H9 (cell line): ENCODE results near the gene ZNF423. TPM values are rescaled to one million over a fixed set of nuclear protein-coding genes. Genes with fewer than 3 reads are reported as not detected.
A peak's percentile ranks its signal among the peaks of the same experiment; 100 is the strongest.

Experiments used
- DNase-seq: peaks from one replicate; pipeline ENCODE4 v3.0.0-alpha.2; 2017
- H2AFZ ChIP-seq: one replicate; pipeline ENCODE4 v1.6.1; 2013; ENCODE audit warnings: mild to moderate bottlenecking, low read length, control low read depth, moderate library complexity
- H2AK5ac ChIP-seq: 2 replicates; pipeline ENCODE4 v1.6.1; 2013; ENCODE audit warnings: low read length, control low read depth, mixed read lengths; ENCODE audit not compliant: insufficient read length
- H2BK120ac ChIP-seq: one replicate; pipeline ENCODE4 v1.6.1; 2013; ENCODE audit warnings: low read depth, mild to moderate bottlenecking, low read length, control low read depth, inconsistent platforms; ENCODE audit not compliant: poor library complexity, severe bottlenecking
- H2BK12ac ChIP-seq: 2 replicates; pipeline ENCODE4 v1.6.1; 2013; ENCODE audit warnings: low read length, control low read depth, mixed read lengths, low read depth; ENCODE audit not compliant: insufficient read length
- H2BK15ac ChIP-seq: 2 replicates; pipeline ENCODE4 v1.6.1; 2013; ENCODE audit warnings: low read depth, low read length, control low read depth
- H2BK20ac ChIP-seq: one replicate; pipeline ENCODE4 v1.6.1; 2013; ENCODE audit warnings: low read depth, mild to moderate bottlenecking, low read length, control low read depth, inconsistent platforms; ENCODE audit not compliant: poor library complexity, severe bottlenecking
- H2BK5ac ChIP-seq: 2 replicates; pipeline ENCODE4 v1.6.1; 2013; ENCODE audit warnings: low read length, control low read depth, mixed read lengths; ENCODE audit not compliant: insufficient read length
- H3K14ac ChIP-seq: 2 replicates; pipeline ENCODE4 v1.6.1; 2013; ENCODE audit warnings: low read length, control low read depth; ENCODE audit not compliant: insufficient read depth
- H3K18ac ChIP-seq: 2 replicates; pipeline ENCODE4 v1.6.1; 2013; ENCODE audit warnings: low read depth, mild to moderate bottlenecking, mixed read lengths, low read length, control low read depth; ENCODE audit not compliant: insufficient read length
- H3K23ac ChIP-seq: 2 replicates; pipeline ENCODE4 v1.6.1; 2013; ENCODE audit warnings: low read length, control low read depth, mixed read lengths, low read depth; ENCODE audit not compliant: insufficient read length
- H3K23me2 ChIP-seq: 2 replicates; pipeline ENCODE4 v1.6.1; 2013; ENCODE audit warnings: low read depth, mild to moderate bottlenecking, mixed read lengths, low read length, control low read depth; ENCODE audit not compliant: insufficient read length, poor library complexity, severe bottlenecking
- H3K27ac ChIP-seq: 2 replicates; pipeline ENCODE4 v1.5.1; 2013; ENCODE audit warnings: low read length, control low read depth, mixed read lengths, low read depth; ENCODE audit not compliant: insufficient read length
- H3K27me3 ChIP-seq: 2 replicates; pipeline ENCODE4 v1.6.1; 2013; ENCODE audit warnings: low read length, control low read depth, inconsistent platforms; ENCODE audit not compliant: insufficient read depth
- H3K4ac ChIP-seq: 2 replicates; pipeline ENCODE4 v1.6.1; 2013; ENCODE audit warnings: low read depth, mild to moderate bottlenecking, control low read depth, inconsistent platforms, low read length, moderate library complexity
- H3K4me1 ChIP-seq: 2 replicates; pipeline ENCODE4 v1.6.1; 2013; ENCODE audit warnings: low read length, control low read depth, inconsistent platforms; ENCODE audit not compliant: insufficient read depth
- H3K4me2 ChIP-seq: 2 replicates; pipeline ENCODE4 v1.6.1; 2013; ENCODE audit warnings: low read length, control low read depth, mixed read lengths; ENCODE audit not compliant: insufficient read length, insufficient read depth
- H3K56ac ChIP-seq: 2 replicates; pipeline ENCODE4 v1.6.1; 2013; ENCODE audit warnings: low read depth, mild to moderate bottlenecking, mixed read lengths, low read length, control low read depth; ENCODE audit not compliant: insufficient read length
- H3K79me1 ChIP-seq: 2 replicates; pipeline ENCODE4 v1.6.1; 2013; ENCODE audit warnings: low read depth, mild to moderate bottlenecking, moderate library complexity, low read length, control low read depth, inconsistent platforms; ENCODE audit not compliant: insufficient read depth, poor library complexity, severe bottlenecking
- H3K79me2 ChIP-seq: 2 replicates; pipeline ENCODE4 v1.6.1; 2013; ENCODE audit warnings: low read length, control low read depth, inconsistent platforms; ENCODE audit not compliant: insufficient read depth
- H3K9ac ChIP-seq: 2 replicates; pipeline ENCODE4 v1.6.1; 2013; ENCODE audit warnings: low read length, control low read depth, mixed read lengths; ENCODE audit not compliant: insufficient read length; ENCODE audit errors: extremely low read depth
- H3K9me3 ChIP-seq: one replicate; pipeline ENCODE4 v1.6.1; 2013; ENCODE audit warnings: low read depth, low read length, inconsistent platforms; ENCODE audit not compliant: control insufficient read depth
- H3T11ph ChIP-seq: one replicate; pipeline ENCODE4 v1.6.1; 2013; ENCODE audit warnings: mild to moderate bottlenecking, low read length, control low read depth, inconsistent platforms
- H4K20me1 ChIP-seq: one replicate; pipeline ENCODE4 v1.6.1; 2013; ENCODE audit not compliant: control insufficient read depth, insufficient read length, insufficient read depth
- H4K5ac ChIP-seq: 2 replicates; pipeline ENCODE4 v1.6.1; 2013; ENCODE audit warnings: low read depth, mild to moderate bottlenecking, mixed read lengths, low read length, control low read depth; ENCODE audit not compliant: insufficient read length
- H4K8ac ChIP-seq: replicated peaks from 2 replicates; pipeline ENCODE4 v1.6.1; 2013; ENCODE audit warnings: low read length, control low read depth, mixed read lengths, low read depth; ENCODE audit not compliant: insufficient read length
- H4K91ac ChIP-seq: 2 replicates; pipeline ENCODE4 v1.6.1; 2013; ENCODE audit warnings: low read depth, mild to moderate bottlenecking, moderate library complexity, mixed read lengths, low read length, control low read depth; ENCODE audit not compliant: insufficient read length
- H3K27ac Mint-ChIP-seq, 3 experiments: 2 replicates in 2 of 3; 3 replicates in 1 of 3; pipeline ENCODE4 v1.8.0; 2020 to 2021; ENCODE audit warnings: mixed read lengths in 3 of 3, mild to moderate bottlenecking in 1 of 3, moderate library complexity in 1 of 3
- H3K27me3 Mint-ChIP-seq: 2 replicates; pipeline ENCODE4 v1.8.0; 2021; ENCODE audit warnings: low read depth, mild to moderate bottlenecking, moderate library complexity, mixed read lengths
- H3K36me3 Mint-ChIP-seq, 3 experiments: 2 replicates in 2 of 3; 3 replicates in 1 of 3; pipeline ENCODE4 v1.8.0; 2020 to 2021; ENCODE audit warnings: low read depth in 3 of 3, mixed read lengths in 3 of 3; ENCODE audit not compliant: insufficient read depth in 1 of 3
- H3K4me1 Mint-ChIP-seq, 2 experiments: 2 replicates each; pipeline ENCODE4 v1.8.0; 2020; ENCODE audit warnings: mixed read lengths in 2 of 2
- H3K4me3 Mint-ChIP-seq, 2 experiments: 2 replicates in 1 of 2; 3 replicates in 1 of 2; pipeline ENCODE4 v1.8.0; 2020 to 2021; ENCODE audit warnings: mild to moderate bottlenecking in 2 of 2, mixed read lengths in 2 of 2, moderate library complexity in 1 of 2
- H3K9me3 Mint-ChIP-seq, 2 experiments: 2 replicates in 1 of 2; 3 replicates in 1 of 2; pipeline ENCODE4 v1.8.0; 2020; ENCODE audit warnings: mild to moderate bottlenecking in 2 of 2, mixed read lengths in 2 of 2, moderate library complexity in 1 of 2
- WGBS: extraction: QIAGEN DNeasy Blood & Tissue Kit; methylation state at CpG from one replicate; pipeline ENCODE4 v1.1.7; 2013; ENCODE audit warnings: missing lambda C conversion rate, low lambda C conversion rate, mixed read lengths; ENCODE audit not compliant: insufficient read length; ENCODE audit errors: extremely low coverage; 5-methylcytosine and 5-hydroxymethylcytosine counted together
- total RNA-seq: library from RNA; stranded (reverse); gene quantifications from 2 replicates; pipeline ENCODE4 v1.2.1, GENCODE V29; 2021
- TF ChIP-seq, protein P1 (sequence below): fragments of 200-600 bp; sonication (generic); conservative IDR thresholded peaks from 3 replicates; pipeline ENCODE4 v1.8.0; 2021; ENCODE audit warnings: antibody characterized with exemption, mild to moderate bottlenecking

Gene ZNF423
- total RNA-seq, 1 experiment from 2014 or later: 51.5 TPM

DNA sequence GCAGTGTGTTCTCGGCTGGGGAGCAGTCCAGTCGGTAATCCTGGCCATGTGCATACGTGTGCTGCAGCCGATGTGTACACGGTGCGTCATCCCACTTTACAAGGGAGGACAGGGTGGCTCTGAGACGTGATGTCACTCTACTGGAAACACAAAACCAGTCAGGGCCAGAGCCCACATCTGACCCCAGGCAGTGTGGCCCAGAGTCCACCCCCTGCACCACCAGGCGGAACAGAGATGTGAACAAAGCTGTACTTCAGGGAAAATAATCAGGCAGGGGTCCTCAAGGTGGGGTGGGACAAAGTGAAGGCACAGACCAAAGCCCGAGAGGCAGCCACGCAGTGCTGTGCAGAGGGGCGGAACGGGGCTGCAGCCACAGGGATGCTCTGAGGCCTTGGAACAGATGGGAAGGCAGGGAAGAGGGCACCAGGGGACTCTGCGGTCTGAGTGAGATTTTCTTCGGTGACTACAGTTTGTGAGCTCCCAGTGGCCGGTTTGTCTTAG lies 181.5 kb downstream of the ZNF423 start:
- no CpG with 5 or more reads among the region's 15 CpGs for WGBS
- Histone ChIP-seq H2BK20ac (no peak overlapping the region), H3T11ph (no peak overlapping the region), H3K79me1 (no peaks in the 10 kb centered on the region), H3K27ac (no peak overlapping the region), H3K56ac (no peak overlapping the region), H3K9me3 (no peaks in the 10 kb centered on the region), H4K91ac (no peak overlapping the region), H3K18ac (no peak overlapping the region), H2BK5ac (no peak overlapping the region), H2BK15ac (no peak overlapping the region), H2BK120ac (no peak overlapping the region), H3K4me2 (no peak overlapping the region), H3K9ac (no peak overlapping the region), H3K23ac (no peak overlapping the region), H2AK5ac (no peak overlapping the region), H3K14ac (no peak overlapping the region; the same call in 1 of the 2 replicates), H2BK12ac (no peak overlapping the region), H4K8ac (no peak overlapping the region), H4K20me1 (no peaks in the 10 kb centered on the region), H4K5ac (no peak overlapping the region), H2AFZ (no peak overlapping the region), H3K4ac (no peak overlapping the region), H3K23me2 (no peaks in the 10 kb centered on the region), H3K4me1 (no peaks in the 10 kb centered on the region), H3K79me2 (no peaks in the 10 kb centered on the region), H3K27me3 (no peaks in the 10 kb centered on the region)
- no peaks in the 10 kb centered on the region; a peak in 2 of 5 replicates for H3K9me3 Mint-ChIP-seq
- peaks cover 1 to 8% (median 3%) of the 10 kb centered on the region in 3 experiments; a peak in 5 of 7 replicates for H3K36me3 Mint-ChIP-seq
- peaks cover 4 to 9% of the 10 kb centered on the region in 2 experiments; a peak in 3 of 4 replicates for H3K4me1 Mint-ChIP-seq
- H3K27ac Mint-ChIP-seq: peak overlapping the region in 2 of 3 experiments; percentile 40 to 89; a peak in 4 of 7 replicates
- TF ChIP-seq, protein P1, sequence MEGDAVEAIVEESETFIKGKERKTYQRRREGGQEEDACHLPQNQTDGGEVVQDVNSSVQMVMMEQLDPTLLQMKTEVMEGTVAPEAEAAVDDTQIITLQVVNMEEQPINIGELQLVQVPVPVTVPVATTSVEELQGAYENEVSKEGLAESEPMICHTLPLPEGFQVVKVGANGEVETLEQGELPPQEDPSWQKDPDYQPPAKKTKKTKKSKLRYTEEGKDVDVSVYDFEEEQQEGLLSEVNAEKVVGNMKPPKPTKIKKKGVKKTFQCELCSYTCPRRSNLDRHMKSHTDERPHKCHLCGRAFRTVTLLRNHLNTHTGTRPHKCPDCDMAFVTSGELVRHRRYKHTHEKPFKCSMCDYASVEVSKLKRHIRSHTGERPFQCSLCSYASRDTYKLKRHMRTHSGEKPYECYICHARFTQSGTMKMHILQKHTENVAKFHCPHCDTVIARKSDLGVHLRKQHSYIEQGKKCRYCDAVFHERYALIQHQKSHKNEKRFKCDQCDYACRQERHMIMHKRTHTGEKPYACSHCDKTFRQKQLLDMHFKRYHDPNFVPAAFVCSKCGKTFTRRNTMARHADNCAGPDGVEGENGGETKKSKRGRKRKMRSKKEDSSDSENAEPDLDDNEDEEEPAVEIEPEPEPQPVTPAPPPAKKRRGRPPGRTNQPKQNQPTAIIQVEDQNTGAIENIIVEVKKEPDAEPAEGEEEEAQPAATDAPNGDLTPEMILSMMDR: no peak
- DNase-seq: no peak
- H3K27me3 Mint-ChIP-seq: no peaks in the 10 kb centered on the region
- no peak overlapping the region for H3K4me3 Mint-ChIP-seq
